Activated T-cell treated with anti-CD3 and anti-CD28 coated beads for 24 hours (primary cell): ENCODE data around the gene CUL1.

Experiments used
- DNase-seq: peaks from one replicate; pipeline ENCODE4 v3.0.0-alpha.2; 2020; ENCODE audit warnings: low read depth

Gene CUL1

DNA sequence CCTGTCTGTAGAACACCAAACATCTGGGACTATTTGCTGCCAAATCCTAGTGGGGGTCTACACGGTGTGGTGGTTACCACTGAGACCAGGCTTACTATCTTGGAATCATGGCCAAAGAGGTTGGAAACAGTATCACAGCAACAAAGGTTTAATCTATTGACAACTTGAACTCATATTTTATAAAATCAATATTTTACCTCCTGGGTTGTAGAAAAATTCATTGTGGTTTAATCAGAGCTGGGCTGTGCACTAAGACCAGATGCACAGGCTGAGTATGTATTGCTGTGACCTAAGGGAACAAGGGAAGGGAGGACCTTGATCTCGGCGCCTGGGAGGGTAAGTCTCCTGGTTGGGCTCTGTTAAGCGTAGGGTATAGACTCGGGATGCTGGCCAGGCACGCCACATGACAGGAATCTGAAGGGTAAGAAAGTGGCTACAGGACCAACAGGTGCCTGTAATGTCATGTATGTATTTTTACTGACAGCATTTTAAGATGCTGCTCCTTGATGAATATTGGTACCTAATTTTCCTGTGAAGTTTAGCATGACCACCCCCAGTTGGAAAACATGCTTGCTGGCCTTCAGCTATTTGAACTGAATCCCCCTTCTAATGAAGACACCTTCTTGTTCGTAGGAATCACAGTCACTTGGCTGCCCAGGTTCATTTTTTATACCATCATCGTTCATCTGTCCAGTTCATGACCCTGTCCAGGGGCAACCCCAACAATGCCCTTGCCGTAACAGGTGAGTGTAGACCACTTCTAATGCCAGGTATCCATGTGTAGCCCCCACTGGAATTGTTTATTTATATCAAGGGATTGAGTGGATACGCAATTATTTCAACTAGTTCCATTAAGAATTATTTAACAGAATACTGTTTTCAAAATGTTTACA is 105.9 kb downstream of the CUL1 start:
- DNase-seq, result no peak

- no peak for DNase-seq
These were observed 107.5 kb downstream of the CUL1 start for GRCh38 chr7:148806187-148806586.

DNA sequence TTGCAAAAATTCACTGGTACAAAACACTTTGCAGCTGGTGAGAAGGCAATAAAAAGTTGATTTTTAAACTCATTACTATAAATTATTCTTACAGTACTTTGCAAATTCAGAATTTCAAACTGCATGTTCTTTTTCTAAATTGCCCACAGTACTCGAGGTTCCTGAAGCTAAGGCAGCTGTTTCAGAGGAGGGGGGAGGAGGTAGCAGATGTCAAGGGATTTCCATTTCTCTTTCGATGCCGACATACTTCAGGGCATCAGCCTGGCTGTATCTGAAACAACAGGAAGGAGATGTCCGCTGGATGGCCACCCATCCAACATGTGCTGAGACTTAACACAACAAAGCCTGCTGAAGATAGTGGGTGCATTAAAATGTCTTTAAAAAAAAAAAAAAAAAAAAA is 108.7 kb downstream of the CUL1 start:
- DNase-seq, result no peak

GRCh38 chr7:148809856-148810255 is 111.2 kb downstream of the CUL1 start:
- DNase-seq, result no peak

DNA sequence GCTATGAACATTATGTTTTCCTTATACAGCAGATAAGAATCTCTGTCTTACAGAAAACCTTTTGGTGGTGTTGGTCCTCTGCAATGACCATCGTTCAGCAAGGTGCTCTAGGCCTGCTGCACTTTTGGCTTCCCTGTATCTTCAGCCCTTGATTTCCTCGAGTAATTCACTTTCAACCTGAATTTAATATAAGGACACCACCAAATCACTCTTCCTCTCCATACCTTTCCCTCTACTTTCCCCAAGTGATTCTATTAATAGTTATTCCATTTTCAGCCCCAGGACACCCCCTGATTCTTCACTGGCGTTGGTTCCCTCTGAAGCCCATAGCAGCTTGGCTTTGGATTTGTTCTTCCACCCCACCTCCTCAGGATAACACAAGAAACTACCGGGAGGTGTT is 113.2 kb downstream of the CUL1 start:
- DNase-seq, result no peak

- DNase-seq, result no peak
These were observed 115.2 kb downstream of the CUL1 start for GRCh38 chr7:148813890-148814289.

DNA sequence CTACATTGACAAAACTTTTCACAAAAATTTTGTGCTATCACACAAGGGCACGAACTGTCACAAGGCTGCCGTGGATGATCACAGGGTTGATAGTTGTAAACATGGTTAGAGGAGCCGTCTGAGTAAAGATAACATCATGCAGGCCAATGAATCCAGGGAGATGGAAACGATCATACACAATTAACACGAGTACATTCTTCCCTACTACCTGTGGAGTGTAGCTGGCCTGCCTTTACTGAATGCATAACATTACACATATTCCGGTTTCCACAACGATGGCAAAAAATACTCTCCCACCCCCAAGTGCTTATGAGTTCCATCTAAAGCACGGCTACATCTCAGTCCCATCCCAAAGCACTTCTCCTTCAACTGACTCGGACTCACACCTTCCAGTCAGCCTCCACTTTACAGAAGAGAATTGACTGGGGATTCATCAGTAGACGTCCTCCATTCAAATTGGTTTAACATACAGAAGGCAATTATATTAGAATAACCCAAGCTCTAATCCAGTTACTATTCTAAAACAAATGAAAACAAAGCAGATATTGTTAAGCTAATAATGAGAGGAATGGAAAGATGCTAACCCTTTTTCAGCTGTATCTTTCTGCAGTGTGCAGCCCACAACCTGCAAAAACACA is 116.3 kb downstream of the CUL1 start:
- DNase-seq, result no peak

DNA sequence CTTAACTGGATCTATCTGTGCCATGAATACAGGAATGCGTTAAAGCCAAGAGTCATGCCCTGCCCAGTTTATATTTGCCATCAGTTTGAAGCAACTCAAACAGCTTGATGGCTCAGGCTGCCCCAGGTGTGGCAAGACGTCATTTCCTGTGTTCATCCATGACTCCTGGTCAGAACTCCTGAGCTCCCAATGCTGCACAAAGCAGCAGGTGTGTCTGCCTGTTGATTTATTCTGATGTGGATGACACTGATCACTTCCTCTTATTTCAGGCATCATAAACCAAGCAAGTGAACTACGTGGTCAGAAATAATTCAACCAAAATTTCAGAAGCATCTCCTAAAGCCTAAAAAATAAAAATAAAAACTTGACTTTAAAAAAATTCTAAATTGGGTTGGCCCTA is 116.9 kb downstream of the CUL1 start:
- no peak for DNase-seq

DNA sequence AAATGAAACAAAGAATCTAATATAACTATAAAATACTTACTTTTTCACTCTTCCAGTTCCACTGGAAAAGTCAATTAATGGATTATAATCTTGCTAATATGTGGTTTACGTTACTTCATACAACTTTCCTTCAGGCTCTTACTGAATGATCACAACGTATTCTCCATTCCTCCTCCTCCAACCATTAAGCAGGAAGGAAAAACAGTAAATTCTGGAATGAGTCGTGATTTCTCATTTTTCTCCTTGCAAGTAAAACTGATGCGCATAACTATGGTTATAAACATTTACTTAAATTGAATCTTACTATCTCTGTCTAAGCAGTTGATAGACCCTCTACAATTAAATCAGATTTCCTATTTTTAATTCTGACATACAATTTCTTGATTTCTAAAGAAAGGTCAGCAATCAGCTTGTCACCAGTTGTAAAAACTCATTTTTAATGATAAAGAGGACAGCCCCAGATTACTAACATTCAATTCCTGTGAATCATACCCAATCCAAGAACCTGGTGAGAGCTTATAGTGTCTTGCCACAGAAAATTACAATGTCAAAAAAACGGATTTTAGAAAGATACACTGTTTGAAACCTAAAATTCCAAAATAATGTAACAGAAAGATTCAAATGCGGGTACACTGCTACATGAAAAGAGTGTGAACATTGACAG is 121.1 kb downstream of the CUL1 start:
- DNase-seq, result no peak

DNA sequence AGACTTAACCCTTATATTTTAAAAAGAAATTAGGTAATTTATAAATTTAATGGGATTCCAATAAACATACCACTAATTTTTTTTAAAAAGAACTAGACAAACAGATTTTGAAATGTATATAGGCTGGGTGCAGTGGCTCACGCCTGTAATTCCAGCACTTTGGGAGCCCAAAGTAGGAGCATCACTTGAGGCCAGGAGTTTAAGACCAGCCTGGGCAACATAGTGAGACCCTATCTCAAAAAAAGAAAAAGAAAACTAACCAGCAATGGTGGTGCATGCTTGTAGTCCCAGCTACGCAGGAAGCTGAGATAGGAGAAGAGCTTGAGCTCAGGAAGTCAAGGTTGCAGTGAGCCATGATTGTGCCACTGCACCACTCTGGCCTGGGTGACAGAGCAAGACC is 122.7 kb downstream of the CUL1 start:
- DNase-seq, result no peak

- no peak for DNase-seq
These were observed 126.2 kb downstream of the CUL1 start for GRCh38 chr7:148824864-148825263.

DNA sequence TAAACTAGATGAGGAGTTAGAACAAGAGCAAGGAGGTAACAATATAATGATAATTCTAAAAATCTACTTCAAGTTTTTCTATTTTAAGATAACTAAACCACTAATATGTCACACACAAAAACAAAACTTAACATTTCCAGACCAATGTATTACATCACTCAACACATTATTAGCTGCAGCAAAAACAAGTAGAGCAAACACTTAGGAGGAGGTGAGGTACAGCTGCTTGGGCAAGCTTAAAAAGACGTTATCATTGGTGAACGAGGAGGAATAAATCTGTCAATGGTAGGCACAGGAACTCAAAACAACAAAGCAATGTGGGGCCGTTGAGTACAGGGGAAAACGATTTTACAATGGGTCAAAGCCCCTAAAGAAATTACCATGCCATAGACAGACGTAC is 126.6 kb downstream of the CUL1 start:
- no peak for DNase-seq

GRCh38 chr7:148828965-148829364 is 130.3 kb downstream of the CUL1 start:
- DNase-seq, result no peak

- no peak for DNase-seq
These were observed 132.4 kb downstream of the CUL1 start for GRCh38 chr7:148830897-148831692.

DNA sequence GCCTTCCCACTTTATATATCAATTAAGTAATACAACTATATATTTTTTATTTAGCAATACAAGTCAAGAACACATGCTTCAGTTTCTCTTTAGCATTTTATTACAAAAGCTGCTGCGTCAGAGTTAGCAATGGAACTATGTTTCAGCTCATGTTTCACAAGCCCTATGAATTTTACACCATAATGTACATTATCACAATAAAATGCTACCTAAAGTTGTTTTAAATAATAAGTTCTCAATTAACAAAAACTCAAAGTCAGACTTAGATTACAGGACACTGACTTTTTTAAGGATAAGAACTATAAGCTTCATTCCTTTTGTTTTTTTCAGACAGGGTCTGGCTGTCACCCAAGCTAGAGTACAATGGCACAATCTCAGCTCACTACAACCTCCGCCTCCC is 133.1 kb downstream of the CUL1 start:
- DNase-seq, result no peak

- DNase-seq, result no peak
These were observed 135.9 kb downstream of the CUL1 start for GRCh38 chr7:148834605-148835004.

DNA sequence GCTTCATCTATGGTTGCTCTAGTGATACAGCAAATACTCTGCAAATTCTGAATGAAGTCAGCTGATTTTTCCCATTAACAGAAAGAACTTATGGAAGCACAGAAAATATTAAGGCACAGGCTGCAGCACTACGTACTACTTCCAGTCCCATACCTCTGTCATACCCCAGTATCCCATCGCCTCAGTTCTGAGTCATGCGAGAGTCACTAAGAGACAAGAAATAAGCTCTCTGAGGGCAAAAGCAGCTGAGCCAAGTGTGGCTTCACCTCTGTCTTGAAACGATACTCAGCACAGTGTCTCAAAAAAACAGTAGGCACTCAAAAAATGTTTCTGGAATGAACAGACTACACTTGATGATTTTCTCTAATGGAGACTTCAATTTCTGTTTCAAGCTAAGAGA is 137.2 kb downstream of the CUL1 start:
- no peak for DNase-seq

DNA sequence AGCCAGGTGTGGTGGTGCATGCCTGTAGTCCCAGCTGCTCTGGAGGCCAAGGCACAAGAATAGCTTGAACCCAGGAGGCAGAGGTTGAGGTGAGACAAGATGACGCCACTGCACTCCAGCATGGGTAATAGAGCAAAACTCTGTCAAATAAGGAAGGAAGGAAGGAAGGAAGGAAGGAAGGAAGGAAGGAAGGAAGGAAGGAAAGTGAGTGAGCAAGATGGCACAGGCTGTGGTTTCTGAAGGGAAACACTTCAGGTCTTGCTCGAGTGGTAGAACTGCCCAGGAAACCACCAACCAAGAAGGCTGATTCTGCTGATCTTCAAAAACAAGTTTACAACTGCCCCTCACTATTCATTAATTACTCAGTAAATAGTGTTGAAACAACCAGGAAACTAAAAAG is 140.2 kb downstream of the CUL1 start:
- DNase-seq, result no peak

DNA sequence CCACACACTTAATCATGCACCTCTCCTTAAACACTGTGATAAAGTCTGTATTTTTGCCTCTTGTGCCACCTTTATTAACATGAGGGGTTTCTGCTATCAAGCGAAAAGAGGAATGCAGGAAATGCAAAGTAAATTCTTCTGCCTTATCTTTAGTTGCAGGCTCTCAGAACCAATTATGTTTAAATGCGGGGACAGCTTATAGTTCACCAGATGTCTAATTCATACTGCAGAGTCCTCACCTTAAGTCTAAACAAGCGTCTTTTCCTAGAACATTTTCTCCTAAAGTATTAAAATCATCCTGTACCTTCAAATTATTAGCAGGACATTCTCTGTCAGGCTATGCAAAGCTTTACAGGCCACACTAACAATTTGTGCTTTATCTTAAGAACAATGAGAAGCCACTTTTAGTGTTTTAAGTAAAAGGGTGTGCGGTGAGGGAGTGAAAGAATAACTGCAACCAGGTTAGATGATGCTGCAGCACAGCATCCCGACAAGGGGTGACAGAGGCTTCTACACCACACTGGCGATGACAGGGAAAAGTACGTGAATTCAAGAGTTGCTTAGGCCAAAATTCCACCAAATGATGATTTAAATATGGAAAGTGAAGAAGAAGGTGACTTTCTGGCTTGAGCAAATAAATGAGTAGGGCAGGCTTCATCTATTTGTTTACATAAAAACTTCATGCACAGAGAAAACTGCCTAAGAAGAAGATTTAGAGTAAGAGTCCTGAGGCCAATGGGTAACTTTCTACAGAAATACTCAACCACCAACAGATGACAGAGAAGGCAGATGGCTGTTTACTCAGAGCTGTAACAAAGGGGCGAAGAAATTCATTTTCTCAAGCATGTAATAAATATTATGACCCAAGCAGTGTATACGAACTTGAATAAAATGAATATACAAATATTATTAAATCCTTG is 149.4 kb downstream of the CUL1 start:
- DNase-seq, result no peak

GRCh38 chr7:148849393-148850098 is 150.8 kb downstream of the CUL1 start:
- no peak for DNase-seq

- DNase-seq, result no peak
These were observed 151.9 kb downstream of the CUL1 start for GRCh38 chr7:148850564-148850963.
